Right ventricle myocardium inferior (tissue), 1 donor: ENCODE data around the gene NTN1. TPM values are rescaled to one million over a fixed set of nuclear protein-coding genes. Genes with fewer than 3 reads are reported as not detected.

Experiments used
- ATAC-seq: fragments of 200-7000 bp; cut with Tn5 transposase; one replicate; pipeline ENCODE4 v1.9.1; 2020; ENCODE audit warnings: mild to moderate bottlenecking, moderate library complexity
- DNase-seq: peaks from one replicate; pipeline ENCODE4 v3.0.0; 2021; ENCODE audit errors: missing footprints
- intact Hi-C: fragments of 100-400 bp; cut with DNase I; formaldehyde crosslinking; loops from one replicate; pipeline ENCODE4 v1.11.0; 2022
- total RNA-seq: library from RNA; stranded (reverse); fragmentation: NEBNext Ultra II Directional; extraction: Animal tissue kit (Norgen Biotek cat#: 25700); gene quantifications from one replicate; pipeline ENCODE4 v1.2.1, GENCODE V29; 2021
- donor health status: DM: no; HTN: yes; CAD: no; lungs with severe emphysema.

The NTN1 gene
- total RNA-seq, 1 donor from 2014 or later = 24.5 TPM

GRCh38 chr17:9003355-9004131 is 17.8 kb upstream of the NTN1 start:
- DNase-seq (no peak), ATAC-seq (peak; percentile 13)
- intact Hi-C loops = no loop called here

GRCh38 chr17:9004132-9004960 is 17.0 kb upstream of the NTN1 start:
- ATAC-seq (no peak), DNase-seq (no peak)
- intact Hi-C loops = no loop called here

DNA sequence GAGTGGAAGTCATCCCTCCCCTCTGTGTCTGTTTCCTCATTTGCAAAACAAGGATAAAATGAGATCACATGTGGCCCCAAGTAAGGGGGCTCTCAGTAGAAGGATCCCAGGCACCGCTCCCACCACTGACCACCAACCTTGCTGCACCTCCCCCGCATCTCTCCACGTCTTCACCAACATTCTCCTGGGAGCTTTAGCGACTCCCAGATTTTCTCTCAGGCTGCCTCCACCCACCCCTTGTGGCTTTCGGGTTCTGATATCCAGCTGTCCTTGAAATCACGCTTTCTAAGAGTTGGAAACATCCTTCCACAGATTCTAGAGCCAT is 16.4 kb upstream of the NTN1 start:
- no peak for DNase-seq
- ATAC-seq = no peak
- intact Hi-C loops = no loop called here

DNA sequence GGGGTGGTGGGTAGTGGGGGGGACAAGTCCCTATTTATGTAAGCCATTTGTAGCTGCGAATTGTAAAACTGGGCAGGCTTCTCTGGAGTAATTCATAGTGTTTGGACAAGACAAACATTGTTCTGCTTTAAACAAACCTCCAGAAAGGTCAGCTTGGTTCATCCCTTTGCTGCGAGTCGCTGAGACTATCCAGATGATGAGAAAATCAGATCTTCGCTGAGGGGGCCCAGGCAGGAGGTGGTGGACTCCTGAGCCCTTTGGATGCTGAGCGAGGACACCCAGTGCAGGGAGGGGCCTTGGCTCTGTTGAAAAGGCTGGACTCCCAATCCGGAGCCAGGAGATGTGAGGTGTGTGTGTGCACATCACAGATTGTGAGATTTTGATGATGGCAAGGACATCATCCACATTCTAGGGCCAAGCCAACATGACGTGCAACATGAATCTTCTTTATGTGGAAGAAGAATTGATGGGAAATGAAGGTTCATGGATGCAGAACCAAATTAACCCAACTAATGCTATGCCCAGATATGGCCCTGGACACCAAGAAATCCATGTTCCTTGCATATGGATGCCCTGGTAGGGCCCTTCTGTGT is 15.0 kb upstream of the NTN1 start:
- DNase-seq (no peak), ATAC-seq (no peak)
- intact Hi-C loops = no loop called here

DNA sequence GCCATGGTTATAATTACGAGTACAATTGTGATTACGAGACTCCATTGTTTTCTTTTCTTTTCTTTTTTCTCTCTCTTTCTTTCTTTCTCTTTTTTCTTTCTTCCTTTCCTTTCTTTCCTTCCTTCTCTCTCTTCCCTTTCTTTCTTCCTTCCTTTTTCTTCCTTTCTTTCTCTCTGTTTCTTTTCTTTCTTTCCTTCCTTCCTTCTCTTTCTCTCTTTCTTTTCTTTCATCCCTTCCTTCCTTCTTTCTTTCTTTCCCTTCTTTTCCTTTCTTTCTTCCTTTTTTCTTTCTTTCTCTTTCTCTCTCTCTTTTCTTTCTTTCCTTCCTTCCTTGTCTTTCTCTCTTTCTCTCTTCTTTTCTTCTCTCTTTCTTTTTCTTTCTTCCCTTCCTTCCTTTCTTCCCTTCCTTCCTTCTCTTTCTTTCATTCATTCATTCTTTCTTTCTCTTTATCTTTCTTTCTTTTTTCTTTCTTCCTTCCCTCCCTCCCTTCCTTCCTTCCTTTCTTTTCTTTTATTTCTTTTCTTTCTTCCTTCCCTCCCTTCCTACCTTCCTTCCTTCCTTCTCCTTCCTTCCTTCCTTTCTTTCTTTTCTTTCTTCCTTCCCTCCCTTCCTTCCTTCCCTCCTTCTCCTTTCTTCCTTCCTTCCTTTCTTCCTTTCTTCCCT is 14.1 kb upstream of the NTN1 start:
- ATAC-seq (no peak), DNase-seq (no peak)
- intact Hi-C loops = no loop called here

DNA sequence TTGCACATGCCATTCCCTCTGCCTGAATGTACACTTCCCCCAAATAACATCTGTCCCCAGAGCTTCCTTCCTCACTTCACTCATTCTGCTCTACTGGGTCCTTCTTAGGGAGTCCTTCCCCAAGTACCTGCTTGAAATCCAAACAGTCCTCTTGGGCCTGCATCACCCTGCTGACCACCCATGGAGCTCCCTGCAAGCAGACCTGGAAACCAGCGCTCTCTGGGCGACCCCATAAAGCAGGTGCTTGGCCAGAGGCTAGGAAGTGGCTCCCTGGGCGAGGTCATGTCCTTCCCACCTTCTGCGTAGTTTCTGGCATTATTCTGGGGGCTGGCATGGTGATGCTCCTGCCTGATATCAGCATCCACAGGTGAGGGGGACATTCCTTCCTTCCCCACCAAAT is 12.2 kb upstream of the NTN1 start:
- DNase-seq (no peak), ATAC-seq (no peak)
- intact Hi-C loops = no loop called here

- no peak for ATAC-seq
- intact Hi-C loops = no loop called here
- DNase-seq = no peak
These were observed 11.6 kb upstream of the NTN1 start for GRCh38 chr17:9009737-9010136.

DNA sequence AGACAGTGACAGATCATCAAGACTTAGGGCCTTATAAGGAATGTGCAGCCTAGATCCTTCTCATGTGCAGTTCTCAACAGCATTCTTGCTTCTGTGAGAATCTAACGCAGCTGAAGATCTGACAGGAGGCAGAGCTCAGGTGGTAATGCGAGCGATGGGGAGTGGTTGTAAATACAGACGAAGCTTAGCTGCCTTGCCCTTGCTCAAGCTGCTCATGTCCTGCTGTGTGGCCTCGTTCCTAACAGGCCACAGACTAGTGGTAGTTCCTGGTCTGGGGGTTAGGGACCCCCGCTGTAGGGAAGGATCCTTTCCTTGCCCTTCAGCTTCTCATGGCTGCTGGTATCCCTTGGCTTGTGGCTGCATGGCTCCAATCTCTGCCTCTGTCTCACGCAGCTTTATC is 10.3 kb upstream of the NTN1 start:
- ATAC-seq = no peak
- DNase-seq = no peak
- intact Hi-C loops = no loop called here

DNA sequence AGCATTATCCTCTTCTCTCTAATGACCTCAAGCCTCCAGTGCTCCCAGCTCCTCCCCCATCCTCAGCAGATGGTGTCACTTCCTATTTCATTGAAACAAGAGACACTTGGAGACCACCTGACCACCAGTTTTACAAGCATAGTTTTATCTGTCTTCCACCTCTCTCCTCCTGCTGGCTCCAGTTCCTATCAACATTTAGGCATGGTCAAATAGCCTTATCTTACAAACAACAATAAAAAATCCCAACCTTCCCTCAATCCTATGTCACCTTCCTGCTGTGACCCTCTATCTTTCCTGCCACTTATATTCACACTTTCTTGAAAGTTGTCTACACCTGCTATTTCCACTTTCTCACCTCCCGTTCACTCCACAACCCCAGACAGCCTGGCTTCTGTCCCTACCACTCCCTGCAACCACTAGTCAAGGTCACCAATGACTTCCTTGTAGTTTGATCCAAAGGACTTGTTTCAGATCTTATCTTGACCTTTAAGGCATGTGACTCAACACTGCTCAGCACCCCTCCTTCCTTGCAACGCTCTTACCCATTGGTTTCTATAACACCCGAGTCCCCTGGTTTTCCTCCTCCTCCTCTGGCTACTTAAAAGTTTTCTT is 4.3 kb upstream of the NTN1 start:
- intact Hi-C loops = no loop called here
- ATAC-seq (no peak), DNase-seq (no peak)

DNA sequence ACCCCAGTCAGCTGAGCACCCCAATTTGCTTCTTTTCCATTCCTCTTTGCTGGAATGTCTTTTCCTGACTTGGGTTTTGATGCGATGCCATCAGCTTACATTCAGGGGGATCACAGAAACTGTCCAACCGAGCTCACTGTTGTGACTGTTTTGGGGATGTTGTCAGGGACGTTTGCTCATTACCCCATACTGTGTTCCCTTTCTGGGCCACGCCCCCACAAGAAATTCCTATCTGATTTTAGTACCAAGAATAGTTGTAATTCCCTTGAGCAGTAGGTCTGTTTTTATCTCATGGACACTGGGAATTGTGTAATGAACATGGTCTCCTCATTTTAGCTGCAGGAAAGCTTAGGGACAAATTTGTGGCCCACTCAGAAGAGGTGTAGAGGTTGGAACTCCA is 2.6 kb upstream of the NTN1 start:
- DNase-seq (no peak), ATAC-seq (no peak)
- intact Hi-C loops = no loop called here

- DNase-seq (no peak), ATAC-seq (no peak)
- intact Hi-C loops = loop anchor here (5.0 kb wide), 1 partner anchor 82 kb away; no protein-coding TSS in a partner anchor
These were observed 1.1 kb upstream of the NTN1 start for GRCh38 chr17:9020096-9020823.

DNA sequence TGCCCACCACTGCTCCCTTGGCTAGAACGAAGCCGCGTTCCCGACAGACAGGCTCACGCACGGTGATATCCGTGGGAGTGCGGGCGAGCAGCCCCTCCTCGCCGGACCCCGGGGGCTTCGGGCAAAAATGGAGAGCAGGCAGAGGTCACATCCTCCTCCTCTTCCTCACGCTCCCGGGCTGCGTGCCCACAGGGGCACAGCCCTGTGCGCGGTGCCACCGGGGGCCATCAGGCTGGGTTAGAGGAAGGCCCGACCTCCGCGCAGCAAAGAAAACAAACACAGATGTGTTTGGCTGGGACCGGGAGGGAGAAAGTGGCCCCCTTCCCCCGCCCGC is 519 bp upstream of the NTN1 start:
- DNase-seq = no peak
- intact Hi-C loops = loop anchor here (5.0 kb wide), 1 partner anchor 82 kb away; no protein-coding TSS in a partner anchor
- ATAC-seq = no peak

DNA sequence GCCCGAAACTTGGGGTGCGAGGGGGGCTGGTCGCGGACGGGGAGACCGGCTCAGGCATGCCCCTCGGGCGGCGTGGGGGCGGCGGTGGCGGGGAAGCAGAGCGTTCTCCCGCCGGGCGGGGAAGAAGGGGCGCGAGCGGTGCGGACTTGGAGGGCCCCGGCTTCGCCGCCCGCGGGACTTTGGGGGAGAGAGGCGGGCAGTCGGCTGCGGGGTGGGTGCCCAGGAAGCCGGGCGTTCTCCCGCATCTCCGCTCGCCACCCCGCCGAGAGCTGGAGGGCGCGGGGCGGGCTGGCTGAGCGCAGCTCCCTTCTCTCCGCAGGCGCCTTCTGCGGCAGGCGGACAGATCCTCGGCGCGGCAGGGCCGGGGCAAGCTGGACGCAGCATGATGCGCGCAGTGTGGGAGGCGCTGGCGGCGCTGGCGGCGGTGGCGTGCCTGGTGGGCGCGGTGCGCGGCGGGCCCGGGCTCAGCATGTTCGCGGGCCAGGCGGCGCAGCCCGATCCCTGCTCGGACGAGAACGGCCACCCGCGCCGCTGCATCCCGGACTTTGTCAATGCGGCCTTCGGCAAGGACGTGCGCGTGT is 772 bp downstream of the NTN1 start:
- intact Hi-C loops = loop anchor here (5.0 kb wide), 1 partner anchor 80 kb away; no protein-coding TSS in a partner anchor
- ATAC-seq (peak; percentile 64), DNase-seq (peak; percentile 69)

GRCh38 chr17:9022573-9023391 is 1.5 kb downstream of the NTN1 start:
- intact Hi-C loops = loop anchor here (5.0 kb wide), 1 partner anchor 80 kb away; no protein-coding TSS in a partner anchor
- DNase-seq = no peak
- ATAC-seq = no peak

- intact Hi-C loops = loop anchor here (5.0 kb wide), 1 partner anchor 79 kb away; no protein-coding TSS in a partner anchor
- no peak for ATAC-seq
- no peak for DNase-seq
These were observed 2.3 kb downstream of the NTN1 start for GRCh38 chr17:9023392-9024218.

- ATAC-seq (no peak), DNase-seq (no peak)
- intact Hi-C loops = loop anchor here (5.0 kb wide), 1 partner anchor 78 kb away; no protein-coding TSS in a partner anchor
These were observed 3.2 kb downstream of the NTN1 start for GRCh38 chr17:9024497-9024896.
